ENCODE measurements around the gene ZNF689.

DNA sequence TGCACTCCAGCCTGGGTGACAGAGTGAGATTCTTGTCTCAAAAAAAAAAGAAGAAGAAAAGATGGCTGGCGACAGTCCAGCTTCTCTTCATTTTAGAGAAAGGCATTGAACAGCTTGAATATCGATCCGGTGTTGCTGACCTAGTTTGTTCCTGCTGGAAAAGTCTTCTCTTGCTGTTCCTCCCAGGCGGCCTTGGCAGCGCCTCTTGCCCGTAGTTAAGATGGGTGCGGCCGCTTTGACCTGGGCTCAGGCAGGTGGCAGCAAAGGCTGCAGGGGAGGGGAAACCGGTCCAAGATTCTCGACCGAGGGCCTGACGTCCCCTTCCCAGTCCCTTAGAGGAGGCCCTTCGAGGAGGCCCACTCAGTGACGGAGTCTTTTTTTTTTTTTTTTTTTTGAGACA lies 48.2 kb downstream of the ZNF689 start:
- TF ChIP-seq CTCF (IDR thresholded peaks at IDR 0.05; ENCODE audit: low read length): peak; percentile 8; the same call in 1 of the 2 replicates
- no peak for TF ChIP-seq EZH2 (IDR thresholded peaks at IDR 0.05; ENCODE audit: borderline replicate concordance, low read length)
